Sigmoid colon (tissue), 7 donors: ENCODE measurements around the gene ADAMTS14. TPM values are rescaled to one million over a fixed set of nuclear protein-coding genes. Genes with fewer than 3 reads are reported as not detected.

Experiments used
- DNase-seq: peaks from one replicate; pipeline ENCODE4 v3.0.0-alpha.2; 2019
- H3K27ac ChIP-seq, 4 donors: fragments of 200-600 bp; sonication (generic); one replicate each; pipeline ENCODE4 v1.5.1; 2016 to 2019; ENCODE audit warnings: mild to moderate bottlenecking in 1 of 4
- H3K27me3 ChIP-seq, 3 donors: fragments of 200-600 bp; sonication (generic); one replicate each; pipeline ENCODE4 v1.5.1; 2019; ENCODE audit warnings: mild to moderate bottlenecking in 1 of 3
- H3K36me3 ChIP-seq, 4 donors: fragments of 200-600 bp; sonication (generic); one replicate each; pipeline ENCODE4 v1.5.1; 2016 to 2019
- H3K4me1 ChIP-seq, 4 donors: fragments of 200-600 bp; sonication (generic); one replicate each; pipeline ENCODE4 v1.5.1; 2017 to 2019
- H3K4me3 ChIP-seq, 4 donors: fragments of 200-600 bp; sonication (generic); one replicate each; pipeline ENCODE4 v1.5.1; 2017 to 2019; ENCODE audit warnings: mild to moderate bottlenecking in 2 of 4, moderate library complexity in 1 of 4
- H3K9me3 ChIP-seq, 4 donors: fragments of 200-600 bp in 3 of 4; sonication (generic) in 3 of 4; one replicate each; pipeline versions ENCODE4 v1.5.1 to v1.6.1; 2013 to 2019
- CTCF ChIP-seq, 4 experiments: fragments of 450-650 bp in 3 of 4; fragments of 200-600 bp in 1 of 4; IDR thresholded peaks; one replicate each; pipeline ENCODE4 v1.5.1; 2016 to 2019; ENCODE audit warnings: antibody characterized with exemption in 4 of 4, mild to moderate bottlenecking in 3 of 4, moderate library complexity in 2 of 4
- EP300 ChIP-seq, 4 donors: sonication (generic); formaldehyde crosslinking; IDR thresholded peaks; one replicate each; pipeline ENCODE4 v1.6.1; 2017; ENCODE audit warnings: antibody characterized with exemption in 4 of 4
- POLR2A ChIP-seq, 2 donors: fragments of 450-650 bp; IDR thresholded peaks; one replicate each; pipeline ENCODE4 v1.6.1; 2016; ENCODE audit warnings: antibody characterized with exemption in 2 of 2, mild to moderate bottlenecking in 2 of 2, moderate library complexity in 2 of 2
- POLR2AphosphoS5 ChIP-seq, 4 donors: sonication (generic); formaldehyde crosslinking; IDR thresholded peaks; one replicate each; pipeline ENCODE4 v1.6.1; 2017; ENCODE audit warnings: antibody characterized with exemption in 4 of 4
- WGBS, 2 donors: extraction: QIAGEN DNeasy Blood & Tissue Kit; methylation state at CpG; one replicate each; pipeline ENCODE4 v1.1.7; 2013; 5-methylcytosine and 5-hydroxymethylcytosine counted together
- intact Hi-C: fragments of 100-400 bp; cut with DNase I; formaldehyde crosslinking; loops from one replicate; pipeline ENCODE4 v1.15.1; 2023
- polyA plus RNA-seq, 3 donors: library from polyadenylated mRNA; stranded (reverse); fragments of 200-250 nt; gene quantifications; one replicate each; pipeline ENCODE4 v1.2.3, GENCODE V29; 2013
- total RNA-seq, 4 donors: library from RNA; depleted of rRNA; stranded (reverse); fragments of >200 nt; gene quantifications; one replicate each; pipeline ENCODE4 v1.1.0, GENCODE V29; 2016
- donor health status: healthy with polysubstance abuse.
- donor health status: Bipolar disorder and iron deficiency.
- donor health status: healthy.

The ADAMTS14 gene
- total and polyA plus RNA-seq, 7 donors, result under 0.01 to 1.1 (median 0.50) TPM; not detected in 1

- intact Hi-C loops, result loop anchor here (2.0 kb wide), 1 partner anchor 60 kb away; no protein-coding TSS in a partner anchor
- no peaks in the 10 kb centered on the region for H3K27me3 ChIP-seq
- H3K9me3 ChIP-seq, result no peaks in the 10 kb centered on the region
- TF ChIP-seq POLR2A (IDR thresholded peaks at IDR 0.05) (no peak), CTCF (IDR thresholded peaks at IDR 0.05) (no peak), EP300 (IDR thresholded peaks at IDR 0.05) (no peak), POLR2AphosphoS5 (IDR thresholded peaks at IDR 0.05) (no peak)
- no peak for DNase-seq
- no peaks in the 10 kb centered on the region for H3K4me1 ChIP-seq
- 66 to 88% methylated on average over 2 of the region's 2 CpGs for WGBS, 2 donors
- H3K36me3 ChIP-seq, result no peaks in the 10 kb centered on the region
- H3K27ac ChIP-seq, result no peak overlapping the region
- H3K4me3 ChIP-seq, result no peak overlapping the region
Measured at GRCh38 chr10:70728328-70728727, 56.0 kb downstream of the ADAMTS14 start.

- intact Hi-C loops, result loop anchor here (2.0 kb wide), 1 partner anchor 61 kb away; no protein-coding TSS in a partner anchor
- Histone ChIP-seq H3K27ac (no peak overlapping the region), H3K4me3 (no peak overlapping the region), H3K27me3 (no peaks in the 10 kb centered on the region), H3K36me3 (no peaks in the 10 kb centered on the region), H3K9me3 (no peaks in the 10 kb centered on the region), H3K4me1 (no peaks in the 10 kb centered on the region)
- 39 to 78% methylated on average over 16 of the region's 16 CpGs for WGBS, 2 donors
- DNase-seq, result no peak
- TF ChIP-seq POLR2A (IDR thresholded peaks at IDR 0.05), result no peak
- TF ChIP-seq CTCF (IDR thresholded peaks at IDR 0.05), result no peak
- TF ChIP-seq POLR2AphosphoS5 (IDR thresholded peaks at IDR 0.05), result no peak
- TF ChIP-seq EP300 (IDR thresholded peaks at IDR 0.05), result no peak
Measured at GRCh38 chr10:70729763-70730357, 57.6 kb downstream of the ADAMTS14 start.

GRCh38 chr10:70730955-70731354 is 58.6 kb downstream of the ADAMTS14 start:
- no peak for DNase-seq
- Histone ChIP-seq H3K4me1 (no peaks in the 10 kb centered on the region), H3K27me3 (peaks cover 0 to 9% (median 0%) of the 10 kb centered on the region in 3 donors), H3K4me3 (no peak overlapping the region), H3K9me3 (no peaks in the 10 kb centered on the region), H3K36me3 (no peaks in the 10 kb centered on the region), H3K27ac (no peak overlapping the region)
- no peak for TF ChIP-seq EP300 (IDR thresholded peaks at IDR 0.05)
- no peak for TF ChIP-seq POLR2AphosphoS5 (IDR thresholded peaks at IDR 0.05)
- no peak for TF ChIP-seq CTCF (IDR thresholded peaks at IDR 0.05)
- no peak for TF ChIP-seq POLR2A (IDR thresholded peaks at IDR 0.05)
- WGBS, 2 donors, result 78 to 80% methylated on average over 2 of the region's 2 CpGs
- intact Hi-C loops, result no loop called here

- Histone ChIP-seq H3K4me1 (no peaks in the 10 kb centered on the region), H3K27ac (no peak overlapping the region), H3K36me3 (no peaks in the 10 kb centered on the region), H3K27me3 (peaks cover 0 to 11% (median 0%) of the 10 kb centered on the region in 3 donors), H3K4me3 (no peak overlapping the region), H3K9me3 (no peaks in the 10 kb centered on the region)
- 84 to 91% methylated on average over 4 of the region's 4 CpGs for WGBS, 2 donors
- no peak for DNase-seq
- intact Hi-C loops, result no loop called here
- no peak for TF ChIP-seq POLR2A (IDR thresholded peaks at IDR 0.05)
- no peak for TF ChIP-seq POLR2AphosphoS5 (IDR thresholded peaks at IDR 0.05)
- no peak for TF ChIP-seq CTCF (IDR thresholded peaks at IDR 0.05)
- TF ChIP-seq EP300 (IDR thresholded peaks at IDR 0.05), result no peak
Measured at GRCh38 chr10:70732569-70732968, 60.3 kb downstream of the ADAMTS14 start.

GRCh38 chr10:70733051-70733450 is 60.7 kb downstream of the ADAMTS14 start:
- no peak for DNase-seq
- no peaks in the 10 kb centered on the region for H3K36me3 ChIP-seq
- no peak overlapping the region for H3K27ac ChIP-seq
- no peaks in the 10 kb centered on the region for H3K9me3 ChIP-seq
- no peaks in the 10 kb centered on the region for H3K4me1 ChIP-seq
- 92 to 94% methylated on average over 1 of the region's 1 CpG for WGBS, 2 donors
- intact Hi-C loops, result no loop called here
- TF ChIP-seq EP300 (IDR thresholded peaks at IDR 0.05) (no peak), POLR2AphosphoS5 (IDR thresholded peaks at IDR 0.05) (no peak), POLR2A (IDR thresholded peaks at IDR 0.05) (no peak), CTCF (IDR thresholded peaks at IDR 0.05) (no peak)
- H3K4me3 ChIP-seq, result no peak overlapping the region
- peaks cover 0 to 11% (median 0%) of the 10 kb centered on the region in 3 donors for H3K27me3 ChIP-seq
